ENCODE data around the gene RILPL2.
"Not testable (repeated sequence)": the region's sequence is repeated elsewhere in the genome, so short reads cannot be mapped to it uniquely, and the experiment has no call there.

The RILPL2 gene

DNA sequence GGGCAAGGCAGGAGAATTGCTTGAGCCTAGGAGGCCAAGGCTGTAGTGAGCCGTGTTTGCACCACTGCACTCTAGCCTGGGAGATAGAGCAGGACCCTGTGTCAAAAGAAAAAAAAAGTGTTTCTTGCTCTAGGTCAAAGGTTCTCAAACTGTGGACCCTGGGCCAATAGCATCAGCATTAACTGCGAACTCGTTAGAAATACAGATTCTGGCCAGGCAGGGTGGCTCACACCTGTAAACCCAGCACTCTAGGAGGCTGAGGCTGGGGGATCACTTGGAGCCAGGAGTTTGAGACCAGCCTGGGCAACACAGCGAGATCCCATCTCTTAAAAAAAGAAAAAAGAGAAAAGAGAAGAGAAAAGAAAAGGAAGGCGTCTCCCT lies 858 bp downstream of the RILPL2 start:
- no peaks in the 10 kb centered on the region for H3K36me3 ChIP-seq (replicated peaks; ENCODE audit: insufficient read depth, low read length)
- H3K9me2 ChIP-seq (replicated peaks; ENCODE audit: insufficient read depth, low read length): no peaks in the 10 kb centered on the region
- TF ChIP-seq EZH2phosphoT487 (IDR thresholded peaks at IDR 0.05; ENCODE audit: low read length): no peak
- no peak for TF ChIP-seq EZH2 (optimal IDR thresholded peaks at IDR 0.05; ENCODE audit: low read depth, low read length)
- H4K20me1 ChIP-seq (ENCODE audit: insufficient read depth, low read length): no peaks in the 10 kb centered on the region
- peak overlapping the region; percentile 88; the same call in 1 of the 2 replicates for H2AFZ ChIP-seq (ENCODE audit: low read length)
- H3K4me1 ChIP-seq (ENCODE audit: low read length): no peaks in the 10 kb centered on the region
- H3K79me2 ChIP-seq (ENCODE audit: low read length): peaks cover 3% of the 10 kb centered on the region; the same call in 1 of the 2 replicates
- H3K9ac ChIP-seq (ENCODE audit: low read length): peak overlapping the region; percentile 64; the same call in 1 of the 2 replicates
- H3K9me3 ChIP-seq (replicated peaks; ENCODE audit: insufficient read depth, low read length): no peaks in the 10 kb centered on the region
- peak overlapping the region; percentile 86 for H3K4me3 ChIP-seq (ENCODE audit: low read length)
- peak overlapping the region; percentile 47; the same call in 1 of the 2 replicates for H3K4me2 ChIP-seq (ENCODE audit: low read depth, low read length)
- no peak for DNase-seq
- no peak overlapping the region for H3K27ac ChIP-seq (ENCODE audit: low read length)
- H3K27me3 ChIP-seq (replicated peaks; ENCODE audit: insufficient read depth, low read length): no peaks in the 10 kb centered on the region
- H3F3A ChIP-seq (ENCODE audit: insufficient read depth, low read length): no peaks in the 10 kb centered on the region

DNA sequence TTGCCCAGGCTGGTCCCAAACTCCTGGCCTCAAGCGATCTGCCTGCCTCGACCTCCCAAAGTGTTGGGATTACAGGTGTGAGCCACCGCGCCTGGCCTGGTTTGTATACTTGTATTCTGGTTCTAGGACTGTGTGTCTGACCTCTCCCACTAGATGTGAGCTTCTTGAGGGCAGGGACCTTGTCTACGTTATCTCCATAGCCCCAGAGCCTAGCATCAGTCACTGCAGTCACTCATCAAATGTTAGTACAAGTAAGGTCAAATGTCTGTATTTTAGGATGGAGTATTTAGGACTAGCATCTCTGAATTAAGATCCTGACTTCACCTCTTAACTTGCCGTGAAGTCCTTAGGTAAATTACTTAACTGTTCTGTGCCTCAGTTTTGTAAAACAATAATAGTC lies 2.9 kb downstream of the RILPL2 start:
- no peaks in the 10 kb centered on the region for H3K9me2 ChIP-seq (replicated peaks; ENCODE audit: insufficient read depth, low read length)
- peaks cover 3% of the 10 kb centered on the region; the same call in 1 of the 2 replicates for H3K79me2 ChIP-seq (ENCODE audit: low read length)
- no peaks in the 10 kb centered on the region for H3F3A ChIP-seq (ENCODE audit: insufficient read depth, low read length)
- no peak overlapping the region for H2AFZ ChIP-seq (ENCODE audit: low read length)
- H4K20me1 ChIP-seq (ENCODE audit: insufficient read depth, low read length): no peaks in the 10 kb centered on the region
- no peak overlapping the region for H3K27ac ChIP-seq (ENCODE audit: low read length)
- no peaks in the 10 kb centered on the region for H3K4me1 ChIP-seq (ENCODE audit: low read length)
- H3K9ac ChIP-seq (ENCODE audit: low read length): no peak overlapping the region
- H3K27me3 ChIP-seq (replicated peaks; ENCODE audit: insufficient read depth, low read length): no peaks in the 10 kb centered on the region
- H3K36me3 ChIP-seq (replicated peaks; ENCODE audit: insufficient read depth, low read length): no peaks in the 10 kb centered on the region
- DNase-seq: no peak
- H3K4me3 ChIP-seq (ENCODE audit: low read length): no peak overlapping the region
- TF ChIP-seq EZH2 (optimal IDR thresholded peaks at IDR 0.05; ENCODE audit: low read depth, low read length) (no peak), CTCF (IDR thresholded peaks at IDR 0.05; ENCODE audit: low read length) (no peak), EZH2phosphoT487 (IDR thresholded peaks at IDR 0.05; ENCODE audit: low read length) (no peak)
- no peaks in the 10 kb centered on the region for H3K9me3 ChIP-seq (replicated peaks; ENCODE audit: insufficient read depth, low read length)
- H3K4me2 ChIP-seq (ENCODE audit: low read depth, low read length): no peak overlapping the region

DNA sequence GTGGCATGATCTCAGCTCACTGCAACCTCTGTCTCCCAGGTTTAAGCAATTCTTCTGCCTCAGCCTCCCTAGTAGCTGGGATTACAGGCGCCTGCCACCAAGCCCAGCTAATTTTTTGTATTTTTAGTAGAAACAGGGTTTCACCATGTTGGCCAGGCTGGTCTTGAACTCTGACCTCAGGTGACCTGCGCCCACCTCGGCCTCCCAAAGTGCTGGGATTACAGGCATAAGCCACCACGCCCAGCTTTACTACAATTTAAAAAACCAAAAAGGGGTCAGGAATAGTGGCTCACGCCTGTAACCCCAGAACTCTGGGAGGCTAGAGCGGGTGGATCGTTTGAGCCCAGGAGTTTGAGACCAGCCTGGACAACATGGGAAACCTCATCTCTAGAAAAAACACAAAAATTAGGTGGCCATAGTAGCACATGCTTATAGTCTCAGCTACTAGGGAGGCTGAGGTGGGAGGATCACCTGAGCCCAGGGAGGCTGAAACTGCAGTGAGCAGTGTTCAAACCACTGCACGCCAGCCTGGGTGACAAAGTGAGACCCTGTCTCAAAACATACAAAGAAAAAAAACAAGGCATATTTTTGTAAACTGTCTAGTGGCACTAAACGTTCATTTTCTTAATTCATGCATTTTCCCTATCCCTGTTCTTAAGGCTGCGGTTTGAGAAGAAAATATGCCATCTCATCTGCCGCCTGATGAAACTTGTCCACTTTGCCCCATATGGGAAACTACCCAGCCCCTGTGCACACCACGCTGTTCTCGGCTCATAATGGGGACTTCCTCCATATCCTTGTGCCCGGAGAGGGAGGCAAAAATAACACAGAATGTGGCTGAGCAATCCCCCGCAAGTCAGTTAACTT lies 4.3 kb downstream of the RILPL2 start:
- H3K79me2 ChIP-seq (ENCODE audit: low read length); H3K27me3 ChIP-seq (replicated peaks; ENCODE audit: insufficient read depth, low read length); H4K20me1 ChIP-seq (ENCODE audit: insufficient read depth, low read length); H3K9ac ChIP-seq (ENCODE audit: low read length); H3K4me2 ChIP-seq (ENCODE audit: low read depth, low read length); H3K9me3 ChIP-seq (replicated peaks; ENCODE audit: insufficient read depth, low read length); H3K4me1 ChIP-seq (ENCODE audit: low read length); H3K27ac ChIP-seq (ENCODE audit: low read length); H3K9me2 ChIP-seq (replicated peaks; ENCODE audit: insufficient read depth, low read length); H3K36me3 ChIP-seq (replicated peaks; ENCODE audit: insufficient read depth, low read length); DNase-seq; H2AFZ ChIP-seq (ENCODE audit: low read length); H3K4me3 ChIP-seq (ENCODE audit: low read length); H3F3A ChIP-seq (ENCODE audit: insufficient read depth, low read length): not testable (repeated sequence)

- not testable (repeated sequence) for H3K4me2 ChIP-seq (ENCODE audit: low read depth, low read length); H3K27ac ChIP-seq (ENCODE audit: low read length); H4K20me1 ChIP-seq (ENCODE audit: insufficient read depth, low read length); H3K9me2 ChIP-seq (replicated peaks; ENCODE audit: insufficient read depth, low read length); H3K79me2 ChIP-seq (ENCODE audit: low read length); H3K36me3 ChIP-seq (replicated peaks; ENCODE audit: insufficient read depth, low read length); H3K9ac ChIP-seq (ENCODE audit: low read length); H2AFZ ChIP-seq (ENCODE audit: low read length); DNase-seq; H3K4me3 ChIP-seq (ENCODE audit: low read length); H3K4me1 ChIP-seq (ENCODE audit: low read length); H3F3A ChIP-seq (ENCODE audit: insufficient read depth, low read length); H3K27me3 ChIP-seq (replicated peaks; ENCODE audit: insufficient read depth, low read length); H3K9me3 ChIP-seq (replicated peaks; ENCODE audit: insufficient read depth, low read length)
Observed at GRCh38 chr12:123429101-123429500, 7.4 kb downstream of the RILPL2 start.
